HCT116 (cell line): ENCODE data around the gene TAS2R30. TPM values are rescaled to one million over a fixed set of nuclear protein-coding genes. Genes with fewer than 3 reads are reported as not detected.
A peak's percentile ranks its signal among the peaks of the same experiment; 100 is the strongest.

Source experiments
- ATAC-seq: fragments of 200-7000 bp; cut with Tn5 transposase; 2 replicates; pipeline ENCODE4 v1.9.1; 2020; ENCODE audit warnings: mild to moderate bottlenecking, moderate library complexity
- BruUV-seq: library from RNA; stranded (reverse); fragments of 400-500 nt; replicated peaks from 2 replicates; lab custom pipeline; 2021; lab: Mats Ljungman, UMichigan
- CTCF ChIA-PET: fragments of 300-600 bp; sonication (Branson Sonifier 250); formaldehyde crosslinking; loops from one replicate; lab custom pipeline; 2021; ENCODE audit warnings: antibody characterized with exemption; lab: Charles Lee
- POLR2A ChIA-PET: fragments of 300-600, 350-600 bp; sonication (Branson Sonifier 250); formaldehyde crosslinking; loops from one replicate; lab custom pipeline; 2021; ENCODE audit warnings: antibody characterized with exemption; lab: Charles Lee
- RAD21 ChIA-PET, 2 experiments: fragments of 300-600 bp; sonication (Branson Sonifier 250); formaldehyde crosslinking; loops; one replicate each; lab custom pipeline; 2023; ENCODE audit warnings: low total read pairs in 2 of 2; ENCODE audit not compliant: uncharacterized antibody in 2 of 2, unreplicated experiment in 2 of 2, low non-redundant PET in 1 of 2; lab: Charles Lee
- DNase-seq: peaks from one replicate; pipeline ENCODE4 v3.0.0-alpha.2; 2010; ENCODE audit warnings: low read depth, low spot score
- H2AFZ ChIP-seq: fragments of 200-600 bp; shearing (Covaris generic), sonication (generic); 2 replicates; pipeline ENCODE4 v1.6.1; 2017; ENCODE audit warnings: low read depth, mixed run types, mixed read lengths, antibody characterized with exemption, low read length; ENCODE audit not compliant: poor library complexity, severe bottlenecking
- H3K27ac ChIP-seq: 2 replicates; pipeline ENCODE4 v1.5.1; 2012; ENCODE audit warnings: low read depth, low read length
- H3K27me3 ChIP-seq: fragments of 200-600 bp; sonication (generic); 2 replicates; pipeline ENCODE4 v1.6.1; 2016; ENCODE audit warnings: mixed run types, low read length, mixed read lengths; ENCODE audit not compliant: insufficient read depth
- H3K36me3 ChIP-seq, 2 experiments: fragments of 200-500 bp in 1 of 2; fragments of 200-600 bp in 1 of 2; sonication (Bioruptor generic) in 1 of 2; sonication (generic) in 1 of 2; 2 replicates each; pipeline versions ENCODE4 v1.5.1 to v1.6.1; 2014 to 2016; ENCODE audit warnings: low read length in 2 of 2, inconsistent platforms in 1 of 2, mixed read lengths in 1 of 2, mixed run types in 1 of 2; ENCODE audit not compliant: insufficient read depth in 2 of 2, control insufficient read depth in 1 of 2
- H3K4me1 ChIP-seq, 2 experiments: fragments of 200-600 bp in 1 of 2; sonication (generic) in 1 of 2; 2 replicates each; pipeline versions ENCODE4 v1.5.1 to v1.6.1; 2012 to 2017; ENCODE audit warnings: low read length in 2 of 2, inconsistent platforms in 1 of 2, mild to moderate bottlenecking in 1 of 2, mixed read lengths in 1 of 2, mixed run types in 1 of 2, moderate library complexity in 1 of 2; ENCODE audit not compliant: insufficient read depth in 2 of 2, control insufficient read depth in 1 of 2
- H3K4me2 ChIP-seq: fragments of 200-600 bp; sonication (generic); 2 replicates; pipeline ENCODE4 v1.6.1; 2017; ENCODE audit warnings: mixed run types, low read length, mixed read lengths
- H3K4me3 ChIP-seq, 2 experiments: fragments of 200-600 bp in 1 of 2; sonication (generic) in 1 of 2; replicated peaks in 1 of 2; 2 replicates each; pipeline ENCODE4 v1.5.1; 2011 to 2016; ENCODE audit warnings: low read length in 2 of 2, control low read depth in 1 of 2, low read depth in 1 of 2, mild to moderate bottlenecking in 1 of 2, mixed read lengths in 1 of 2, mixed run types in 1 of 2
- H3K79me2 ChIP-seq: fragments of 200-600 bp; sonication (generic); 2 replicates; pipeline ENCODE4 v1.6.1; 2017; ENCODE audit warnings: mild to moderate bottlenecking, mixed run types, low read length, moderate library complexity, mixed read lengths; ENCODE audit not compliant: insufficient read depth
- H3K9ac ChIP-seq: fragments of 200-600 bp; sonication (generic); 2 replicates; pipeline ENCODE4 v1.6.1; 2016; ENCODE audit warnings: low read length, mixed read lengths
- H3K9me2 ChIP-seq: fragments of 200-600 bp; sonication (generic), shearing (Covaris generic); 2 replicates; pipeline ENCODE4 v1.6.1; 2017; ENCODE audit warnings: mixed run types, mild to moderate bottlenecking, moderate library complexity; ENCODE audit not compliant: insufficient read depth
- H3K9me3 ChIP-seq, 2 experiments: fragments of 200-500 bp in 1 of 2; fragments of 200-600 bp in 1 of 2; sonication (Bioruptor generic) in 1 of 2; sonication (generic) in 1 of 2; 2 replicates each; pipeline ENCODE4 v1.6.1; 2014 to 2017; ENCODE audit warnings: low read length in 2 of 2, mixed read lengths in 2 of 2, inconsistent platforms in 1 of 2, low read depth in 1 of 2, mild to moderate bottlenecking in 1 of 2, mixed run types in 1 of 2, moderate library complexity in 1 of 2; ENCODE audit not compliant: control insufficient read depth in 1 of 2, insufficient read depth in 1 of 2
- H4K20me1 ChIP-seq: fragments of 200-600 bp; sonication (generic), shearing (Covaris generic); 2 replicates; pipeline ENCODE4 v1.6.1; 2017; ENCODE audit warnings: mixed run types, mild to moderate bottlenecking, moderate library complexity; ENCODE audit not compliant: insufficient read depth
- CBX3 ChIP-seq: IDR thresholded peaks from 2 replicates; pipeline ENCODE4 v1.6.1; 2012; ENCODE audit warnings: low read depth
- CEBPB ChIP-seq: IDR thresholded peaks from 2 replicates; pipeline ENCODE4 v1.6.1; 2012; ENCODE audit warnings: low read depth
- ELF1 ChIP-seq: IDR thresholded peaks from 2 replicates; pipeline ENCODE4 v1.6.1; 2012; ENCODE audit warnings: low read depth, borderline replicate concordance
- EZH2phosphoT487 ChIP-seq: fragments of 200-600 bp; IDR thresholded peaks from 2 replicates; pipeline ENCODE4 v1.6.1; 2018; ENCODE audit warnings: antibody characterized with exemption, borderline replicate concordance
- MAX ChIP-seq: IDR thresholded peaks from 2 replicates; pipeline ENCODE4 v1.6.1; 2012
- POLR2A ChIP-seq: IDR thresholded peaks from 2 replicates; pipeline ENCODE4 v1.7.0; 2011; ENCODE audit warnings: borderline replicate concordance; ENCODE audit not compliant: insufficient read depth, insufficient read length; ENCODE audit errors: extremely low read depth
- RAD21 ChIP-seq: IDR thresholded peaks from 2 replicates; pipeline ENCODE4 v1.6.1; 2012; ENCODE audit warnings: low read depth, mild to moderate bottlenecking
- SP1 ChIP-seq: IDR thresholded peaks from 2 replicates; pipeline ENCODE4 v1.6.1; 2012; ENCODE audit warnings: low read depth
- SRF ChIP-seq: IDR thresholded peaks from 2 replicates; pipeline ENCODE4 v1.6.1; 2012; ENCODE audit warnings: low read depth
- TCF7L2 ChIP-seq: IDR thresholded peaks from 2 replicates; pipeline ENCODE4 v1.7.0; 2011; ENCODE audit warnings: borderline replicate concordance, inconsistent platforms; ENCODE audit not compliant: insufficient read depth, insufficient read length; ENCODE audit errors: extremely low read depth
- YY1 ChIP-seq: IDR thresholded peaks from 2 replicates; pipeline ENCODE4 v1.6.1; 2011; ENCODE audit warnings: low read length, low read depth, moderate library complexity, mild to moderate bottlenecking; ENCODE audit not compliant: insufficient replicate concordance; ENCODE audit errors: extremely low read depth
- ZFX ChIP-seq: fragments of 450-650 bp; IDR thresholded peaks from 2 replicates; pipeline ENCODE4 v1.6.1; 2017
- intact Hi-C: fragments of 100-400 bp; cut with micrococcal nuclease; formaldehyde crosslinking; loops from 2 replicates; pipeline ENCODE4 v1.10.0; 2022
- total RNA-seq: library from RNA; stranded (reverse); gene quantifications from one replicate; pipeline ENCODE4 v1.2.1, GENCODE V29; 2021; ENCODE audit not compliant: unreplicated experiment

Gene TAS2R30
- total RNA-seq, 1 experiment from 2014 or later = 1.5 TPM

GRCh38 chr12:11178250-11178649, 43.8 kb upstream of the TAS2R30 start:
- Histone ChIP-seq H3K9me2 (no peaks in the 10 kb centered on the region), H3K9ac (no peak overlapping the region), H2AFZ (no peak overlapping the region), H3K27me3 (no peaks in the 10 kb centered on the region), H3K27ac (no peak overlapping the region), H3K79me2 (peaks cover 13% of the 10 kb centered on the region), H3K36me3 (no peaks in the 10 kb centered on the region), H4K20me1 (no peaks in the 10 kb centered on the region), H3K4me3 (no peak overlapping the region), H3K9me3 (no peaks in the 10 kb centered on the region), H3K4me2 (no peak overlapping the region), H3K4me1 (no peaks in the 10 kb centered on the region)
- RAD21 ChIA-PET = no interaction called here
- no TSS peak for BruUV-seq
- DNase-seq (no peak), ATAC-seq (no peak)
- POLR2A ChIA-PET = no interaction called here
- intact Hi-C loops = no loop called here
- CTCF ChIA-PET = no interaction called here
- TF ChIP-seq ELF1 (no peak), CBX3 (no peak), EZH2phosphoT487 (no peak), ZFX (no peak), POLR2A (no peak), YY1 (no peak), SRF (no peak), TCF7L2 (no peak), RAD21 (no peak)

GRCh38 chr12:11174022-11174421, 39.6 kb upstream of the TAS2R30 start:
- DNase-seq = no peak
- Histone ChIP-seq H4K20me1 (peaks cover 3% of the 10 kb centered on the region; the same call in 1 of the 2 replicates), H3K9me3 (no peaks in the 10 kb centered on the region), H3K4me1 (peaks cover 3 to 13% of the 10 kb centered on the region in 2 experiments; a peak in 2 of 4 replicates), H3K79me2 (peaks cover 52% of the 10 kb centered on the region), H3K9me2 (no peaks in the 10 kb centered on the region), H3K27me3 (no peaks in the 10 kb centered on the region), H3K4me3 (no peak overlapping the region), H2AFZ (no peak overlapping the region), H3K27ac (no peak overlapping the region), H3K9ac (no peak overlapping the region), H3K4me2 (no peak overlapping the region), H3K36me3 (peaks cover 0 to 11% of the 10 kb centered on the region in 2 experiments; a peak in 1 of 4 replicates)
- CTCF ChIA-PET = no interaction called here
- no peak for ATAC-seq
- POLR2A ChIA-PET = no interaction called here
- TF ChIP-seq CEBPB = 0 out of 2 replicates have a peak, but pooled peaks have one; percentile 48
- TF ChIP-seq SP1 = no peak
- no peak for TF ChIP-seq MAX
- RAD21 ChIA-PET = no interaction called here
- intact Hi-C loops = no loop called here
- BruUV-seq = no TSS peak
